Body of pancreas (tissue), 4 donors: ENCODE measurements around the gene RNF32.
"Not testable (repeated sequence)": the region's sequence is repeated elsewhere in the genome, so short reads cannot be mapped to it uniquely, and the experiment has no call there.

Experiments
- POLR2A ChIP-seq, 3 donors: fragments of 450-650 bp; IDR thresholded peaks; one replicate each; pipeline ENCODE4 v1.6.1; 2016; ENCODE audit warnings: antibody characterized with exemption in 3 of 3, mild to moderate bottlenecking in 2 of 3
- TF ChIP-seq, protein P1 (sequence below), 7 experiments: fragments of 450-650 bp in 4 of 7; fragments of 200-600 bp in 3 of 7; sonication (generic) in 3 of 7; IDR thresholded peaks; one replicate each; pipeline ENCODE4 v1.5.1; 2016 to 2019; ENCODE audit warnings: antibody characterized with exemption in 7 of 7

- TF ChIP-seq, protein P1, sequence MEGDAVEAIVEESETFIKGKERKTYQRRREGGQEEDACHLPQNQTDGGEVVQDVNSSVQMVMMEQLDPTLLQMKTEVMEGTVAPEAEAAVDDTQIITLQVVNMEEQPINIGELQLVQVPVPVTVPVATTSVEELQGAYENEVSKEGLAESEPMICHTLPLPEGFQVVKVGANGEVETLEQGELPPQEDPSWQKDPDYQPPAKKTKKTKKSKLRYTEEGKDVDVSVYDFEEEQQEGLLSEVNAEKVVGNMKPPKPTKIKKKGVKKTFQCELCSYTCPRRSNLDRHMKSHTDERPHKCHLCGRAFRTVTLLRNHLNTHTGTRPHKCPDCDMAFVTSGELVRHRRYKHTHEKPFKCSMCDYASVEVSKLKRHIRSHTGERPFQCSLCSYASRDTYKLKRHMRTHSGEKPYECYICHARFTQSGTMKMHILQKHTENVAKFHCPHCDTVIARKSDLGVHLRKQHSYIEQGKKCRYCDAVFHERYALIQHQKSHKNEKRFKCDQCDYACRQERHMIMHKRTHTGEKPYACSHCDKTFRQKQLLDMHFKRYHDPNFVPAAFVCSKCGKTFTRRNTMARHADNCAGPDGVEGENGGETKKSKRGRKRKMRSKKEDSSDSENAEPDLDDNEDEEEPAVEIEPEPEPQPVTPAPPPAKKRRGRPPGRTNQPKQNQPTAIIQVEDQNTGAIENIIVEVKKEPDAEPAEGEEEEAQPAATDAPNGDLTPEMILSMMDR (IDR thresholded peaks at IDR 0.05) = not testable (repeated sequence)
- not testable (repeated sequence) for TF ChIP-seq POLR2A (IDR thresholded peaks at IDR 0.05)
Observed at GRCh38 chr7:156698512-156698911, 57.9 kb downstream of the RNF32 start.
